Bronchial epithelial cell (primary cell): ENCODE measurements around the gene LOXL3. TPM values are rescaled to one million over a fixed set of nuclear protein-coding genes. Genes with fewer than 3 reads are reported as not detected.
"Not testable (repeated sequence)": the region's sequence is repeated elsewhere in the genome, so short reads cannot be mapped to it uniquely, and the experiment has no call there.

Experiments used
- DNase-seq: peaks from one replicate; pipeline ENCODE4 v3.0.0-alpha.2; 2010; ENCODE audit warnings: low read depth
- FAIRE-seq: peaks from 2 replicates; lab custom pipeline; 2011; peaks lifted over from hg19 to GRCh38; lab: Jason Lieb, UNC
- H3K27me3 ChIP-seq: 2 replicates; pipeline ENCODE4 v1.5.1; 2011; ENCODE audit warnings: low read length; ENCODE audit not compliant: control insufficient read depth, insufficient read depth
- H3K36me3 ChIP-seq: 2 replicates; pipeline ENCODE4 v1.5.1; 2011; ENCODE audit warnings: low read length; ENCODE audit not compliant: control insufficient read depth, insufficient read depth
- H3K4me3 ChIP-seq: 2 replicates; pipeline ENCODE4 v1.5.1; 2011; ENCODE audit warnings: mild to moderate bottlenecking, low read depth, low read length, control low read depth
- CTCF ChIP-seq: IDR thresholded peaks from 2 replicates; pipeline ENCODE4 v1.5.1; 2011; ENCODE audit warnings: mild to moderate bottlenecking, moderate library complexity, low read length, control low read depth, inconsistent platforms; ENCODE audit not compliant: insufficient read depth, severe bottlenecking
- total RNA-seq: library from RNA; depleted of rRNA; stranded (reverse); fragments of >200 nt; gene quantifications from 2 replicates; pipeline ENCODE4 v1.2.1, GENCODE V29; 2014

The LOXL3 gene
- total RNA-seq, 1 donor from 2014 or later, result 0.53 TPM

- Histone ChIP-seq H3K36me3 (no peaks in the 10 kb centered on the region), H3K4me3 (no peak overlapping the region), H3K27me3 (no peaks in the 10 kb centered on the region)
- TF ChIP-seq CTCF, result no peak
- no peak for DNase-seq
- FAIRE-seq, result no peak
Measured at GRCh38 chr2:74562126-74562775, 8.5 kb upstream of the LOXL3 start.

- not testable (repeated sequence) for FAIRE-seq, H3K36me3 ChIP-seq, H3K27me3 ChIP-seq, H3K4me3 ChIP-seq, DNase-seq
Measured at GRCh38 chr2:74561022-74561421, 7.3 kb upstream of the LOXL3 start.

GRCh38 chr2:74560591-74560990, 6.8 kb upstream of the LOXL3 start:
- TF ChIP-seq CTCF, result no peak
- Histone ChIP-seq H3K4me3 (no peak overlapping the region), H3K27me3 (no peaks in the 10 kb centered on the region), H3K36me3 (no peaks in the 10 kb centered on the region)
- DNase-seq, result no peak
- no peak for FAIRE-seq

GRCh38 chr2:74559912-74560311, 6.2 kb upstream of the LOXL3 start:
- Histone ChIP-seq H3K4me3 (no peak overlapping the region), H3K36me3 (no peaks in the 10 kb centered on the region), H3K27me3 (no peaks in the 10 kb centered on the region)
- FAIRE-seq (no peak), DNase-seq (no peak)
- TF ChIP-seq CTCF, result no peak

- no peaks in the 10 kb centered on the region for H3K27me3 ChIP-seq
- no peak overlapping the region for H3K4me3 ChIP-seq
- TF ChIP-seq CTCF, result no peak
- H3K36me3 ChIP-seq, result no peaks in the 10 kb centered on the region
- FAIRE-seq (no peak), DNase-seq (no peak)
Measured at GRCh38 chr2:74558284-74559230, 4.8 kb upstream of the LOXL3 start.

- Histone ChIP-seq H3K27me3 (no peaks in the 10 kb centered on the region), H3K36me3 (no peaks in the 10 kb centered on the region), H3K4me3 (no peak overlapping the region)
- no peak for TF ChIP-seq CTCF
- DNase-seq (no peak), FAIRE-seq (no peak)
Measured at GRCh38 chr2:74556831-74557370, 3.2 kb upstream of the LOXL3 start.
